Stimulated activated CD4-positive, alpha-beta T cell treated with anti-CD3 and anti-CD28 coated beads, Interleukin-12 subunit alpha, Interleukin-12 subunit beta, amount 100 ng/mL, for 4 hours (primary cell): ENCODE results near the gene TBX3.

Experiments used
- DNase-seq: peaks from one replicate; pipeline ENCODE4 v3.0.0-alpha.2; 2020

The TBX3 gene

DNA sequence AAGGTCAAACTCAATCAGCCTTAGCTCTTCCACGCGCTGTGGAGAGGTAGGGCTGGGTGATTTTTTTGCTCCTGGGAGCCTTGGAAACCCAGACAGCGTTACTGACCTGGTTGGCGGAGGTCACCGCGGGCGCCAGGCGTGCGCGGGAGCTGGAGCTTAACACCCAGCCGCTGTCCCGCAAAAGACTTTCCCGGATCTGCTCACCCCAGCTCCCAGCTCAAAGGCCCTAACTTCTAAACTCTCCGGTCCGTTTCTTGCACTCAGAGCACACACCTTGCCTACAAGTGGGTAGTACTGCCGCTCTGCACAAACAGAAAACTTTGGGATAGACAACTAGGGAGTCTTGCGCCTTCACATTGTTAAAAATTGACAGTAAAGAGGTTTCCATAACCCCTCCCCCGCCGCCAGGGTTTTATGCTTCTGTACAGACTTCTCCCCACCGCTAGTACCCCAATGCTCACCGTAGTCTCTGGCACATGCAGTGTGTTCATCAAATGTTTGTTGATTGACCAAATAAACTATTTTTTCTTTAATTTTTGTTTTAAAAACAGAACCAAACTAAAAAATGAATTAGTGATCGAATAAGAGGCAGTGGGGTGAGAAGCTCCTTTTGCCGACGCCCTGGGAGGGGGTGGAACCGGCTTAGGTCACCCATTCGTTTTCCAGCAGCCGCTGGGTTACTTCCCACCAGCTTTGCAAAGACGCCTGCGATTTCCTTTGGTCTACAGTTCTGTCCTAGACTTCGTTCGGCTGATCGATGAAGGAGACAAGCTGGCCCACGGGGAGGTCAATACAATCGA lies 12.7 kb upstream of the TBX3 start:
- DNase-seq: no peak

- no peak for DNase-seq
These were observed 11.3 kb upstream of the TBX3 start for GRCh38 chr12:114695305-114695592.

- no peak for DNase-seq
These were observed 10.7 kb upstream of the TBX3 start for GRCh38 chr12:114694436-114695304.

DNA sequence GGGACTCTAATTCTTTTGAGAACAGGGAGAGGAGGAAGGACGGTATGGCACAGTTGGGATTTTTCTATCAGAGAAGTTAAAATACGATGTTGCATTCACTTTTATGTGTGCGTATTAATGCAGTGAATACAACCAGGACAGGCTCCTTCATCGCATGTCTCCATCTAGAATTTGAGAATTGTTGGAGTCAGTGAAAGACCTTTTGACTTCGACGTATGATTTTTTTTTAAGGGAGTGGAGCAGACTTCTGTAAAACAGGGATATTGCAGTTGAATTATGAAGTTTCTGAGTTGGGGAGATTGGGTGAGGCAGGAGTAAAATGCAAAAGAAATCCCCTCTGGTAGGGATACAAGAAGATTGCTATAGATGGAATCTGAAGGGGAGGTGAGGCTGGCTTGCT lies 9.6 kb upstream of the TBX3 start:
- no peak for DNase-seq

DNA sequence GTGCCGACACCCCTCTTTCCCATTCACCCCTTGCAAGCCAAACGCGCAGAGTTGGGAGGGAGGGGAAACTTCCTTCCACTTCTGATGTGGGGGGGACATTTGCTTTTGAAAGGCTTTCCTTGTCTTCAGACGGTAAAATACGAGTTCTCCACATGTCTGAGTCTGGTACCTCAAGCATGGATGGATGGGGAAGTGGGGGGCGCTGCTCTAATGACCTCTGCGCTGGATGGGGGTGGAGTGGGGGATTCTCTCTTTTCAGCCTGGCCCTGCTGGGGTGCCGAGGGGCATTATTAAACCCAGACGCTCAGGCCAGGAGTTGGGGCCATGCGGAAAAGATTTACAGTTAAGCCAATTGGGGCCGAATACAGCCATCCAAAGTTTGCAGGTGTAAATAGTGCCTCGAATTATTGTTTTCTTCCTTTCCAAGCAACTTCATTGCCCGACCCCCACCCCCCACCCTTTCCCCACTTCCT lies 9.1 kb upstream of the TBX3 start:
- DNase-seq: no peak

DNA sequence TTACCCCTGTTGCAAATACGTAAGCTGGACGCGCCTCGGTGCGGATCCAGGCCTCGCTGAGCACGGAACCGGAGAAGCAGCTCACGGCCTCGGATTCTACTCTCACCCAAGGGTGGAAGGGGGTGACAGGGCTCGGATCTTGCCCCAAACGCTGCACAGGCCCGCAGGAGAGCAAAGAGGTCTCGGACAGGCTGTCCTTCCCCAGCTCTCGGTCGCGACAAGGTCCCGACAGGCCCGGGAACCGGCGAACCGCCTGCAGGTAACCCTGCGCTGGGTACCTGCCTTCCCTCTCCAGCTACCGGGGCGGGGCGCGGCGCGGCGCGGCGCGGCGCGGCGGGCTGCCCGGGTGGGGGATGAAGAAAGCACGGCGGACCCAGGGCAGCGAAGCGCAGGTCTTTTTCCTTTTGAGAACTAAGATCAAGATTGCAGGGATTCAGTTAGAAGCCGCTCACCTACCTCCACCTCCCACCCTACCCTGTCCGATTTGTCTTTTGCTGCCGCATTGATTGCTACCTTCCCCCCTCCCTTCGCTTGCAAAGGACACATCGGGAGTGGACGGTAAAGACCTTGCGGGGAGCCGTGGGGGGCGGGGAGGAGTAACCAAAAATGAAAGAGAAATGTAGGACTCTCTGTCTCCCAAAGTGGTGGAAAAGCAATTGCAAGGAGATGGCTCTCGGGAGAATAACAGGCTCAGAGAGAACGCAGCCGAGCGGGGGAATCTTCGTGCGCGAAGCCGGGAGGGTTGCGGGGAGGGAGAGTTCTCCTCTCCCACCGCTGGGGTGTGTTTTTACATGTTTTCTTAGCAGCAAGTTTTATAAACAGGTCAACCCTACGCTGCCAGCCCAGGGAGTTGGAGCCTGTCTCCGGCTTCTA lies 8.4 kb upstream of the TBX3 start:
- DNase-seq: no peak

GRCh38 chr12:114691763-114692185 lies 7.8 kb upstream of the TBX3 start:
- DNase-seq: no peak

DNA sequence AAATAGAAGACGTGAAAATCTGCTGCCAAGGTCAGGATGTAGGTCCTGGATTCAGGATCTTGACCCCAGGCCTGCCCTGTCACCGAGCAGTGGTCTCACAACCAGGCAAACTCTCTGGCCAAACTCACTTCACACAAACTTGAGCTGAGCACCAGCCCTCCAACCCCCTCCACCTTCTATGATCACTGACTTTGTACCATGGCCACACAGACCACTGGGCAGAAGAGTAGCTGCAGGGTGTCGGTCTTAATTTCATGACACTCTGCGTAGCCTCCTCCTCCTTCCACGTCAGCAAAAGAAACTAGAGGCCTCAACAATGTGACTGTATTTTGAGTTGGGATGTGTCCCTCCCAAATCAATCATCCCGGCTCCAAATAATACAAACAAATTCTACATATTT lies 7.2 kb upstream of the TBX3 start:
- DNase-seq: no peak

DNA sequence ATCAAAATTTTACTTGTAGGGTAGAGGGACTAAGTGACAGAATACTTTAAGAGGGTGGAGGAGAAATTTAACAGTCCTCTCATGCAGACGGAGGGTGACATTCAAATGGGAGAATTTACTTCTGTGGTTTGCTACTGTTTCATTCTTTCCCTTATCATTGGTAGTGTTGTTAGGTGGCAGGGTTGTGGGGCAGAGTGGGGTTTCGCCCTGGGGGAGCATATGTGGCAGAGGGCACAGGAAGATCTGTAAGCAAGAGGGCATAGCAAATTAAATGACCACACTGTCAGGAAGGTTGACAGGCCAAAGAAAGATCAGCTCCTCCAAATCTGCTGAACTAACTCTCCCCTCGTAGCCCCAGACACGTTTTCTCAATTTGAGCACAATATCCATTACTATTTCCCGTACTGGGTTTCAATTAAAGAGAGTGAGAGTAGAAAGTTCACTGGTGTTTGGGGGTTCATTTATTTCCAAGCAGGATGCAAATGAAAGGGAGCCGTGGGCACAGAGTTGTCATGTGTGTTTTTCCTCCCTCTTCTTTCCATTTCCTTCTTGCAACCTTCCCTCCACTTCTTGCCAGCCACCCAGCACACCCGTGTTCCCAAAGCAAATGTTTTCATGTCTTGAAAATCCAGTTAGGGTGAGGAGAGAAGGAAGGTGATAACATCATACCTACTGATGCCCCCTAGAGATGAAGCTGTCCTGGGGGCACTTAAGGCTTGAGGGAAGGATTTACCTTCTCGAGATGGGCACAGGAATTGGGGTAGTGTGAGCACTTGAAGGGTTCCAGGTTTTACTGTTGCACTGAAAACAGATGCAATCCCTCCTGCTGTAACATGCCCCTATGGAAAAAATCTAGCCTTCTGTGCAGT lies 6.5 kb upstream of the TBX3 start:
- no peak for DNase-seq

GRCh38 chr12:114689075-114689994 lies 5.4 kb upstream of the TBX3 start:
- DNase-seq: no peak

DNA sequence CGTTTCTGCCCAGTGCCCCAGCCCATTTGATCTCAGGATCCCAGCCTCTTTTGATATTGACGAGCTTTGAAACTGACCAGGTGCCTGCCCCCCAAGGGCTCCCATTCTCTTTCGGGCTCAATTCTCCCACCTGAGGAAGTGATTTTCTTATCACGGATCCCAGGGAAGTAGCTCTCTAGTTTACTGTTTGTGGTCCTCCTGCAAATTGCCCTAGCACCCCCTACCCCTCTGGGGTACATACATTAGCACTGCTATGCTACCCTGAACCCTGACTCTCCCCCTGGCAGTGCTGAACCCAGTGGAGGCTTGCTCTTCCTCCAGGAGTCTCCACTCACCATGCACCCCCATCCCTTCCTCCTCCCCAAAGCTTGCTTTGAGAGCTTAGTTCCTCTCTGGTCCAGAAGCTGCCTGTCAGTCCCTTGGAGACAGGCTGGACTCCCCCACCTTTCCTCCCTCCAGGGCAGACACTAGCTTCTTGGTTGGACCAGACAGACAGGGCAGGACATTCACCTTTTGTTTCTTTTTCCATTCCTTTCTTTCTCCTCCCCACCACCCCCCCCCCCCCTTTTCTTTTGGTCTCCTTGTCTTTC lies 4.4 kb upstream of the TBX3 start:
- DNase-seq: no peak

GRCh38 chr12:114687802-114688201 lies 3.8 kb upstream of the TBX3 start:
- DNase-seq: no peak

DNA sequence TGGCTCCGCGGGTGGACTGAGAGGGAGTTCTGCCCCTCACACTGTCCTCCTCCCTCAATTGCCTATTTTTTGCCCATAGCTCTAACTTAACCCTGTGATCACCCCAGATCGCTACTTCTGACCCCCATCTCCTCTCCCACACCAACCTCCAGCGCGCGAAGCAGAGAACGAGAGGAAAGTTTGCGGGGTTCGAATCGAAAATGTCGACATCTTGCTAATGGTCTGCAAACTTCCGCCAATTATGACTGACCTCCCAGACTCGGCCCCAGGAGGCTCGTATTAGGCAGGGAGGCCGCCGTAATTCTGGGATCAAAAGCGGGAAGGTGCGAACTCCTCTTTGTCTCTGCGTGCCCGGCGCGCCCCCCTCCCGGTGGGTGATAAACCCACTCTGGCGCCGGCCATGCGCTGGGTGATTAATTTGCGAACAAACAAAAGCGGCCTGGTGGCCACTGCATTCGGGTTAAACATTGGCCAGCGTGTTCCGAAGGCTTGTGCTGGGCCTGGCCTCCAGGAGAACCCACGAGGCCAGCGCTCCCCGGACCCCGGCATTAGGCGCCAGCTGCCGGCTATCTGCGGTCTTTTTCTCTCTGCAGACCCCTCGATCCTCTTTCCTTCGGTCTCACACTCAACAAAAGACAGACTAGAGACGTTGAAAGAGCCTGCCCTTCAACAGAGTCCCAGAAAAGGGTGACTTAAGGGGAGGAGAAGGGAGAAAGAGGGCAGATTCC lies 3.0 kb upstream of the TBX3 start:
- DNase-seq: no peak

GRCh38 chr12:114686426-114686772 lies 2.4 kb upstream of the TBX3 start:
- no peak for DNase-seq

DNA sequence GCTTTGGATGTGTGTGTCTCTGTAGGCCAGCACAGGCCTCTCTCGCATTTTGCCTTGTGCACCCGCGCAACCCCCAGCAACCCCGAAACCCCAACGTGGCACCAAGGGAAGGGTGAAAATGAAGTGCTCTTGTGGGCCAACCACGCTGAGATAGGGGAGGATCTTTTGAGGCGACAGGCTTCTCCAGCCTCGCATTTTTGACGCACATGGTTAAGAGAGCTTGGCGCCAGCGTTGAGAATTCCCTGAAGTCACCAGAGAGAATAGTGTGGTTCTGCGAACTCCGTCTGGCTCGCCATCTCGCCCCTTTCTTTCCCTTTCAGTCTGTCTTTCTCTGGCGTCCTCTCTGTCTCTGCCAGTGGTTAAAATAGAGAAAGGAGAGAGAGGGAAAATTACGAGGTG lies 1.9 kb upstream of the TBX3 start:
- DNase-seq: no peak

GRCh38 chr12:114685320-114685781 lies 1.4 kb upstream of the TBX3 start:
- no peak for DNase-seq

- DNase-seq: no peak
These were observed 897 bp upstream of the TBX3 start for GRCh38 chr12:114684870-114685273.

DNA sequence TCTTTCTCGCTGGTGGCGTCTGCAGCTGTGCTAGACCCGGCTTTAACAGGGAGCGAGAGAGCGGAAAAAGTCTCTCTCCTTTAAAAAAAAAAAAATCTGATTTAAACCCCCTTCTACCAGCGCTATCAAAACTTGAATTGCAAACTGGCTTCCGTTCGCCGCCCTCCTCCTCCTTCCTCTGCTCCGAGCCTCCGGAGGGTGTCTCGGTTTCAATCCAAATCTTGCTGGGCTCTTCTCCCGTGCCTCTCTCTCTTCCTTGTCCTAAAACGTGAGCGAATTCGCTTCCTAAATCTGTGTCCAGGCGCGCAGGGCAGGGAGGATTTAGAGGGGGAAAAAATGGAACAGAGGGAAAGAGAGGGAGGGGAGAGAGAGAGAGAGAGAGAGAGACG lies 272 bp downstream of the TBX3 start:
- DNase-seq: no peak

GRCh38 chr12:114682785-114683708 lies 928 bp downstream of the TBX3 start:
- no peak for DNase-seq
